HepG2 (cell line): ENCODE data around the gene AGRN. TPM values are rescaled to one million over a fixed set of nuclear protein-coding genes. Genes with fewer than 3 reads are reported as not detected.
A peak's percentile ranks its signal among the peaks of the same experiment; 100 is the strongest.

Source experiments
- AGO1 ChIP-seq: fragments of 200-400 bp; formaldehyde crosslinking; IDR thresholded peaks from 2 replicates; pipeline ENCODE4 v1.6.1; 2017; ENCODE audit warnings: mild to moderate bottlenecking, low read depth, low read length, moderate library complexity; ENCODE audit not compliant: poor library complexity, severe bottlenecking
- GATA4 ChIP-seq: sonication (generic); IDR thresholded peaks from 2 replicates; pipeline ENCODE4 v1.6.1; 2016; ENCODE audit warnings: antibody characterized with exemption, low read depth, borderline replicate concordance
- HNRNPUL1 ChIP-seq: fragments of 200-400 bp; formaldehyde crosslinking; IDR thresholded peaks from 2 replicates; pipeline ENCODE4 v1.6.1; 2017; ENCODE audit warnings: low read depth, mild to moderate bottlenecking, low read length, moderate library complexity
- HOXA5 ChIP-seq: sonication (generic); formaldehyde crosslinking; IDR thresholded peaks from 2 replicates; pipeline ENCODE4 v1.4.0; 2020; ENCODE audit warnings: missing genetic modification reagents
- MAFG ChIP-seq: sonication (generic); formaldehyde crosslinking; IDR thresholded peaks from 2 replicates; pipeline ENCODE4 v1.5.1; 2020; ENCODE audit warnings: mild to moderate bottlenecking, missing genetic modification reagents
- RAD21 ChIP-seq: fragments of 450-650 bp; formaldehyde crosslinking; IDR thresholded peaks from 2 replicates; pipeline ENCODE4 v1.5.0; 2020; ENCODE audit warnings: mild to moderate bottlenecking
- RARA ChIP-seq: IDR thresholded peaks from 2 replicates; pipeline ENCODE4 v1.6.1; 2016; ENCODE audit warnings: missing genetic modification reagents, missing compliant biosample characterization
- RFXANK ChIP-seq: IDR thresholded peaks from 2 replicates; pipeline ENCODE4 v1.6.1; 2016
- ZBTB1 ChIP-seq: sonication (generic); formaldehyde crosslinking; IDR thresholded peaks from 2 replicates; pipeline ENCODE4 v1.4.0; 2020; ENCODE audit warnings: missing genetic modification reagents, borderline replicate concordance
- ZBTB20 ChIP-seq: sonication (generic); formaldehyde crosslinking; IDR thresholded peaks from 2 replicates; pipeline ENCODE4 v1.8.1; 2023; ENCODE audit warnings: missing genetic modification reagents, low read depth, mild to moderate bottlenecking, borderline replicate concordance
- ZBTB3 ChIP-seq: sonication (generic); formaldehyde crosslinking; IDR thresholded peaks from 2 replicates; pipeline ENCODE4 v1.4.0; 2020; ENCODE audit warnings: low read depth, mild to moderate bottlenecking, moderate library complexity, missing genetic modification reagents, borderline replicate concordance
- ZC3H4 ChIP-seq: sonication (generic); formaldehyde crosslinking; IDR thresholded peaks from 2 replicates; pipeline ENCODE4 v1.4.0; 2020; ENCODE audit warnings: missing genetic modification reagents, borderline replicate concordance
- ZFP1 ChIP-seq: IDR thresholded peaks from 2 replicates; pipeline ENCODE4 v1.6.1; 2016
- ZFP41 ChIP-seq: sonication (generic); formaldehyde crosslinking; IDR thresholded peaks from 2 replicates; pipeline ENCODE4 v1.4.0; 2020; ENCODE audit warnings: mild to moderate bottlenecking, missing genetic modification reagents, borderline replicate concordance
- ZNF24 ChIP-seq: fragments of 450-650 bp; IDR thresholded peaks from 2 replicates; pipeline ENCODE4 v1.6.1; 2017; ENCODE audit warnings: antibody characterized with exemption, mild to moderate bottlenecking
- ZNF256 ChIP-seq: sonication (generic); formaldehyde crosslinking; conservative IDR thresholded peaks from 2 replicates; pipeline ENCODE4 v1.4.0; 2020; ENCODE audit warnings: missing genetic modification reagents
- ZNF264 ChIP-seq: sonication (generic); formaldehyde crosslinking; IDR thresholded peaks from 2 replicates; pipeline ENCODE4 v1.4.0; 2020; ENCODE audit warnings: missing genetic modification reagents
- ZNF34 ChIP-seq: sonication (generic); formaldehyde crosslinking; IDR thresholded peaks from 2 replicates; pipeline ENCODE4 v1.4.0; 2020; ENCODE audit warnings: mild to moderate bottlenecking, missing genetic modification reagents, borderline replicate concordance
- ZNF383 ChIP-seq: sonication (generic); formaldehyde crosslinking; IDR thresholded peaks from 2 replicates; pipeline ENCODE4 v1.4.0; 2020; ENCODE audit warnings: missing genetic modification reagents, mild to moderate bottlenecking, borderline replicate concordance
- ZNF501 ChIP-seq: sonication (generic); formaldehyde crosslinking; IDR thresholded peaks from 2 replicates; pipeline ENCODE4 v1.5.1; 2020; ENCODE audit warnings: mild to moderate bottlenecking, moderate library complexity, missing genetic modification reagents
- ZNF841 ChIP-seq: sonication (generic); formaldehyde crosslinking; IDR thresholded peaks from 2 replicates; pipeline ENCODE4 v1.8.1; 2023; ENCODE audit warnings: missing genetic modification reagents, borderline replicate concordance
- ZNF891 ChIP-seq: sonication (generic); formaldehyde crosslinking; IDR thresholded peaks from 2 replicates; pipeline ENCODE4 v1.5.0; 2020; ENCODE audit warnings: mild to moderate bottlenecking, missing genetic modification reagents
- polyA plus RNA-seq, 8 experiments: library from polyadenylated mRNA; depleted of rRNA in 3 of 8; stranded (reverse) in 7 of 8; unstranded in 1 of 8; fragments of >200 nt; fragmentation: Illumina TruSeq in 4 of 8; extraction: Trizol in 4 of 8; gene quantifications; 2 replicates each; pipeline versions ENCODE4 v1.2.1 to v1.2.3, GENCODE V29; 2011 to 2016; ENCODE audit warnings: low read depth in 4 of 8, missing spikeins in 1 of 8, mixed read lengths in 1 of 8; ENCODE audit not compliant: insufficient read depth in 1 of 8
- total RNA-seq, 5 experiments: library from RNA; depleted of rRNA; stranded (reverse); fragments of >200 nt; fragmentation: Illumina TruSeq; extraction: Trizol; gene quantifications; 2 replicates each; pipeline ENCODE4 v1.2.3, GENCODE V29; 2016; ENCODE audit warnings: low read depth in 1 of 5
- TF ChIP-seq, protein P1 (sequence below): sonication (generic); formaldehyde crosslinking; IDR thresholded peaks from 2 replicates; pipeline ENCODE4 v1.5.1; 2020; ENCODE audit warnings: mild to moderate bottlenecking, missing genetic modification reagents, borderline replicate concordance
- TF ChIP-seq, protein P2 (sequence below): sonication (generic); formaldehyde crosslinking; IDR thresholded peaks from 2 replicates; pipeline ENCODE4 v1.4.0; 2020; ENCODE audit warnings: missing genetic modification reagents; ENCODE audit errors: not compliant biosample characterization
- TF ChIP-seq, protein P3 (sequence below): sonication (generic); formaldehyde crosslinking; IDR thresholded peaks from 2 replicates; pipeline ENCODE4 v1.5.1; 2020; ENCODE audit warnings: missing genetic modification reagents, mild to moderate bottlenecking, borderline replicate concordance
- TF ChIP-seq, protein P4 (sequence below): sonication (generic); formaldehyde crosslinking; IDR thresholded peaks from 2 replicates; pipeline ENCODE4 v1.4.0; 2020; ENCODE audit warnings: low read depth, mild to moderate bottlenecking, missing genetic modification reagents

Gene AGRN
- total and polyA plus RNA-seq, 2 of the 13 experiments (the other 11 are each of a cell fraction or from before 2014, with no cell fraction given): 29.8 to 65.2 TPM

DNA sequence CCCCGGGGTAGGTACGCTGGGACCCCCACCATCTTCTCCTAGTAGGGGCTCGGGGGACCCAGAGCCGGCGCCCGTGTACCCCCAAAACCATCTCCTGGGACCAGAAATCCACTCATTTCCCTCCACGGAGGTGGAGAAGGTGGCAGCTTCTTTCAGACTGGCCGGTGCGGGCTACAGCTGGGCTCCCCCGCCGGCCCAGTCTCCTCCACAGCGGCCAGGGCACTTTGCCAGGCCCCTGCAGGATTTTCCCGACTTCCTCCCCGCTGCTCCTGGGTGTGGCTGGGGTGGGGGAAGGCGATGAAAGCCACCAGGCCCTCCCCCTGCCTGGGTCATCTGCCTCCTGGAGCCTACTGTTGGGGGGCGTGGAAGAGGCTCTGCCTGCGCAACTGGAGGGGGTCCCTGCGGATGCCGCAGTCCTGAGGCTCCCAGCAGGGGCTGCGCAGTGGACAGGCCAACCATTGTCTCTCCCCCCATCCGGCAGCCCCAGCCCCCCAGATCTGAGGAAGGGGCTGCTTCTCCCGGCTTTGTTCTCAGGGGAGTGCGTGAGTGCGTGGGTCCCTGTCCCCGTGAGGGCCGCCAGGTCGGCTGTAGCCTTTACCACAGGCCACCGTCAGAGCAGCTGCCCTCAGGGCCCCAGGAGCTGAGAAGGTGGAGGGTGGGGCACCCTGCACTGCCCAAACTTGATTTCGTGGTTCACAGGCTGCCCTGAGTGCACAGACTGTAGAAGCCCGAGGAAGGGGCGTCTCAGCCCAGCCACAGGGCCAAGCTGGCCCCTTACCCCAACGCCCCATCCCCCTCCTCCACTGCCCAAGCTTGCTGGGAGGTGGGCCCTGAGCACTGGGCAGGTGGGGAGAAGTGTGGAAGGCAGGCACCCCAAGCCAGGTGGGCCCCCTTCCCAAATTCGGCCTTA is 1.3 kb downstream of the AGRN start (continued):
- peak; percentile 61 for TF ChIP-seq AGO1
- TF ChIP-seq ZNF891 (CRISPR knock-in tag): no peak
- TF ChIP-seq, protein P1, sequence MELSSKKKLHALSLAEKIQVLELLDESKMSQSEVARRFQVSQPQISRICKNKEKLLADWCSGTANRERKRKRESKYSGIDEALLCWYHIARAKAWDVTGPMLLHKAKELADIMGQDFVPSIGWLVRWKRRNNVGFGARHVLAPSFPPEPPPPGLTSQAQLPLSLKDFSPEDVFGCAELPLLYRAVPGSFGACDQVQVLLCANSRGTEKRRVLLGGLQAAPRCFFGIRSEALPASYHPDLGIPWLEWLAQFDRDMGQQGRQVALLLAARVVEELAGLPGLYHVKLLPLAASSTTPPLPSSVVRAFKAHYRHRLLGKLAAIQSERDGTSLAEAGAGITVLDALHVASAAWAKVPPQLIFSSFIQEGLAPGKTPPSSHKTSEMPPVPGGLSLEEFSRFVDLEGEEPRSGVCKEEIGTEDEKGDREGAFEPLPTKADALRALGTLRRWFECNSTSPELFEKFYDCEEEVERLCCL (CRISPR knock-in tag): no peak
- TF ChIP-seq ZNF383 (CRISPR knock-in tag): no peak
- TF ChIP-seq HOXA5 (CRISPR knock-in tag): no peak
- TF ChIP-seq, protein P2, sequence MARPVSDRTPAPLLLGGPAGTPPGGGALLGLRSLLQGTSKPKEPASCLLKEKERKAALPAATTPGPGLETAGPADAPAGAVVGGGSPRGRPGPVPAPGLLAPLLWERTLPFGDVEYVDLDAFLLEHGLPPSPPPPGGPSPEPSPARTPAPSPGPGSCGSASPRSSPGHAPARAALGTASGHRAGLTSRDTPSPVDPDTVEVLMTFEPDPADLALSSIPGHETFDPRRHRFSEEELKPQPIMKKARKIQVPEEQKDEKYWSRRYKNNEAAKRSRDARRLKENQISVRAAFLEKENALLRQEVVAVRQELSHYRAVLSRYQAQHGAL: no peak
- no peak for TF ChIP-seq ZBTB20 (CRISPR knock-in tag)
- TF ChIP-seq RAD21: 0 out of 2 replicates have a peak, but pooled peaks have one; percentile 5
- no peak for TF ChIP-seq ZNF34
- TF ChIP-seq ZBTB3 (CRISPR knock-in tag): no peak
- no peak for TF ChIP-seq RARA (CRISPR knock-in tag)
- no peak for TF ChIP-seq HNRNPUL1
- TF ChIP-seq RFXANK: no peak
- TF ChIP-seq, protein P3, sequence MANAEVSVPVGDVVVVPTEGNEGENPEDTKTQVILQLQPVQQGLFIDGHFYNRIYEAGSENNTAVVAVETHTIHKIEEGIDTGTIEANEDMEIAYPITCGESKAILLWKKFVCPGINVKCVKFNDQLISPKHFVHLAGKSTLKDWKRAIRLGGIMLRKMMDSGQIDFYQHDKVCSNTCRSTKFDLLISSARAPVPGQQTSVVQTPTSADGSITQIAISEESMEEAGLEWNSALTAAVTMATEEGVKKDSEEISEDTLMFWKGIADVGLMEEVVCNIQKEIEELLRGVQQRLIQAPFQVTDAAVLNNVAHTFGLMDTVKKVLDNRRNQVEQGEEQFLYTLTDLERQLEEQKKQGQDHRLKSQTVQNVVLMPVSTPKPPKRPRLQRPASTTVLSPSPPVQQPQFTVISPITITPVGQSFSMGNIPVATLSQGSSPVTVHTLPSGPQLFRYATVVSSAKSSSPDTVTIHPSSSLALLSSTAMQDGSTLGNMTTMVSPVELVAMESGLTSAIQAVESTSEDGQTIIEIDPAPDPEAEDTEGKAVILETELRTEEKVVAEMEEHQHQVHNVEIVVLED (CRISPR knock-in tag): no peak
- TF ChIP-seq ZNF501 (CRISPR knock-in tag): no peak
- no peak for TF ChIP-seq ZFP1 (CRISPR knock-in tag)
- no peak for TF ChIP-seq ZNF264 (CRISPR knock-in tag)
- TF ChIP-seq ZNF841 (CRISPR knock-in tag): no peak
- TF ChIP-seq ZFP41 (CRISPR knock-in tag): no peak
- no peak for TF ChIP-seq GATA4
- no peak for TF ChIP-seq ZBTB1 (CRISPR knock-in tag)
- TF ChIP-seq ZNF24: no peak
- no peak for TF ChIP-seq ZNF256 (CRISPR knock-in tag)
- no peak for TF ChIP-seq MAFG
- TF ChIP-seq ZC3H4 (CRISPR knock-in tag): no peak
- TF ChIP-seq, protein P4, sequence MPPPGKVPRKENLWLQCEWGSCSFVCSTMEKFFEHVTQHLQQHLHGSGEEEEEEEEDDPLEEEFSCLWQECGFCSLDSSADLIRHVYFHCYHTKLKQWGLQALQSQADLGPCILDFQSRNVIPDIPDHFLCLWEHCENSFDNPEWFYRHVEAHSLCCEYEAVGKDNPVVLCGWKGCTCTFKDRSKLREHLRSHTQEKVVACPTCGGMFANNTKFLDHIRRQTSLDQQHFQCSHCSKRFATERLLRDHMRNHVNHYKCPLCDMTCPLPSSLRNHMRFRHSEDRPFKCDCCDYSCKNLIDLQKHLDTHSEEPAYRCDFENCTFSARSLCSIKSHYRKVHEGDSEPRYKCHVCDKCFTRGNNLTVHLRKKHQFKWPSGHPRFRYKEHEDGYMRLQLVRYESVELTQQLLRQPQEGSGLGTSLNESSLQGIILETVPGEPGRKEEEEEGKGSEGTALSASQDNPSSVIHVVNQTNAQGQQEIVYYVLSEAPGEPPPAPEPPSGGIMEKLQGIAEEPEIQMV (CRISPR knock-in tag): no peak
